Measurements from ENCODE around the gene HTR2B. TPM values are rescaled to one million over a fixed set of nuclear protein-coding genes. Genes with fewer than 3 reads are reported as not detected.

The HTR2B gene
- total RNA-seq, 3 donors from 2014 or later, result 0.29 to 1.4 (median 0.98) TPM

DNA sequence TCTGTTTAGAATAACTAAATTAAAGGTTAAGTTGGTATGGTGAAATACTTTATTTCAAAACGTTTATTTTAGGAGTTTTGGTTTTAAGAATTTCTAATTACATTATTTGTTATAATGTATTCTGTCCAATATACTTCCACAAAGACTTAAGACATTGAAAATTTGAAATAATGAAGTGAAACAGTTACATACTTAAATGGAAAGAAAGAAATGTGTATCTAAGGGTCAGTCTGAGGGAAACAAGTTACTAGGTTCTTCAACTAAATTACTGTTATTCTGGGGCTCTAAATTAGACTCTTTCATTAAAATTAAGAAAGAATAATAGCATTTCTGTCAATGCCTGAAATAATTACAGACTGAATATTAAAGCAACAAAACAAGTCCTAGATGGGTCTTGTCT lies 7.7 kb downstream of the HTR2B start:
- no peak overlapping the region for H3K27ac ChIP-seq
- H3K9me3 ChIP-seq, result no peaks in the 10 kb centered on the region

DNA sequence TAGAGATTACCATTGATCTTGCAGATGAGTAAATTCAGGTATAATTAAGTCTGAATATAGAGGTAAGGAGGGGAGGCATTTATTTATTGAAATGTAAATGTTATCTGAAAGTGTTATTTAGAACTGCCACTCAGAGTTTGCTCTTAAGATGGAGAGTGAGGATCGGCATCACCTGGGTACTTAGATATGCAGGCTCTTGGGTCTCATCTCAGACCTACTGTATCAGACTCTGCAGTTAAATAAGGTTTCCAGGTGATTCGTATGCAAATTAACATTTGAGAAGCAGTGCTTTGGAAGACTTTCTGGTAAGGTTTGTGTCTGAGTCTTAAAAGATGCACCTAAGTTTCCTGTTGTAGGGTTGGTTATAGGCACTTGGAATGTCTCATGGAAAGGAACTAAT lies 9.2 kb downstream of the HTR2B start:
- no peaks in the 10 kb centered on the region for H3K27me3 ChIP-seq
- no peak for DNase-seq (ENCODE audit: low spot score in 2 of 2)
- no peaks in the 10 kb centered on the region for H3K9me3 ChIP-seq
- no peak overlapping the region for H3K27ac ChIP-seq
- no peaks in the 10 kb centered on the region for H3K36me3 ChIP-seq
- H3K4me3 ChIP-seq, result no peak overlapping the region
- no peak for TF ChIP-seq POLR2AphosphoS5 (IDR thresholded peaks at IDR 0.05)
- H3K4me1 ChIP-seq, result no peaks in the 10 kb centered on the region
- intact Hi-C loops (cut with DNase I; ENCODE audit: low total_unique reads), result no loop called here

More for the DNA sequence above, 7.7 kb downstream of the HTR2B start:
- DNase-seq (ENCODE audit: low spot score in 2 of 2), result no peak
- H3K4me1 ChIP-seq, result no peaks in the 10 kb centered on the region
- no peaks in the 10 kb centered on the region for H3K36me3 ChIP-seq
- TF ChIP-seq, protein P1, sequence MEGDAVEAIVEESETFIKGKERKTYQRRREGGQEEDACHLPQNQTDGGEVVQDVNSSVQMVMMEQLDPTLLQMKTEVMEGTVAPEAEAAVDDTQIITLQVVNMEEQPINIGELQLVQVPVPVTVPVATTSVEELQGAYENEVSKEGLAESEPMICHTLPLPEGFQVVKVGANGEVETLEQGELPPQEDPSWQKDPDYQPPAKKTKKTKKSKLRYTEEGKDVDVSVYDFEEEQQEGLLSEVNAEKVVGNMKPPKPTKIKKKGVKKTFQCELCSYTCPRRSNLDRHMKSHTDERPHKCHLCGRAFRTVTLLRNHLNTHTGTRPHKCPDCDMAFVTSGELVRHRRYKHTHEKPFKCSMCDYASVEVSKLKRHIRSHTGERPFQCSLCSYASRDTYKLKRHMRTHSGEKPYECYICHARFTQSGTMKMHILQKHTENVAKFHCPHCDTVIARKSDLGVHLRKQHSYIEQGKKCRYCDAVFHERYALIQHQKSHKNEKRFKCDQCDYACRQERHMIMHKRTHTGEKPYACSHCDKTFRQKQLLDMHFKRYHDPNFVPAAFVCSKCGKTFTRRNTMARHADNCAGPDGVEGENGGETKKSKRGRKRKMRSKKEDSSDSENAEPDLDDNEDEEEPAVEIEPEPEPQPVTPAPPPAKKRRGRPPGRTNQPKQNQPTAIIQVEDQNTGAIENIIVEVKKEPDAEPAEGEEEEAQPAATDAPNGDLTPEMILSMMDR (IDR thresholded peaks at IDR 0.05), result no peak
- TF ChIP-seq POLR2AphosphoS5 (IDR thresholded peaks at IDR 0.05) (no peak), POLR2A (IDR thresholded peaks at IDR 0.05) (no peak)
- intact Hi-C loops (cut with DNase I; ENCODE audit: low total_unique reads), result no loop called here
- no peak overlapping the region for H3K4me3 ChIP-seq
- no peaks in the 10 kb centered on the region for H3K27me3 ChIP-seq

DNA sequence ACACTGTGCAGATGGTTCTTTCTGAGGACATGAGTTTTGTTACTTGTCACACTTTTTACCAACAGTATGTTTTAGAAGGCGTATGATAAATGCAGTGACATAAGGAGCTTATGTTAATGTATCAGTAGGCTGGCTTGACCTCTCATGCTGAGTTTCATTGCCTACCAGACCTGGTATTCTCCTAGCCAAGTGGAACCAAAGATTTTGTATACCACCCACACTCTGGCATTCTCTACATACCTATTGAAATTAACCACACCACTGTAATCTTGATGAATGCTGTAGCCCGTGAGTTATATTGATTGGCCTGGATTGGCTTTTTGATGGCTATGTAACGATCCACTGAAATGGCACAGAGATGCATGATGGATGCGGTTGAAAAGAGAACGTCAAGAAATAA lies 11.4 kb downstream of the HTR2B start:
- Histone ChIP-seq H3K4me3 (no peak overlapping the region), H3K36me3 (no peaks in the 10 kb centered on the region), H3K27ac (no peak overlapping the region), H3K9me3 (no peaks in the 10 kb centered on the region), H3K27me3 (no peaks in the 10 kb centered on the region), H3K4me1 (no peaks in the 10 kb centered on the region)
- DNase-seq (ENCODE audit: low spot score in 2 of 2), result no peak
- intact Hi-C loops (cut with DNase I; ENCODE audit: low total_unique reads), result no loop called here
- TF ChIP-seq POLR2AphosphoS5 (IDR thresholded peaks at IDR 0.05), result no peak
- TF ChIP-seq POLR2A (IDR thresholded peaks at IDR 0.05), result no peak
- TF ChIP-seq, protein P1 (IDR thresholded peaks at IDR 0.05), result no peak

DNA sequence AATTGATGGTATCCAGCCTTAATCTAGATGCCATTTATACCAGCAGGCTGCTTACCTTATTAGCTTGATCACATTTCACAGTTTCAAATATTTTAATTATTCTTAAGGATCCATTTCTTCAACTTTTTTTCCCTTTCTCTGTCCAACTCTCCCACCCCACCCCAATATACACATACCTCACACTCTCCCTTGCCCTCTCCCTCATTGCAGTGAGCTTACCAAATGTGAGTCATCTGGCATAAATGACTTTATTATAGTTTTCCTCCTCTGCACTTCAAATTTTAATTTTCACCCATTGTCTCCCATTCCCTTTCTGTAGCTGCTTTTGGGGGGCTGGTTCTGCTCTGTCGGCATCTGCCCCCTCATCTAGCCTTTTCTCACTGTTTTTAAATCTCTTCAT lies 12.9 kb downstream of the HTR2B start:
- intact Hi-C loops (cut with DNase I; ENCODE audit: low total_unique reads), result no loop called here
- no peaks in the 10 kb centered on the region for H3K36me3 ChIP-seq
- H3K4me3 ChIP-seq, result no peak overlapping the region
- H3K4me1 ChIP-seq, result no peaks in the 10 kb centered on the region
- H3K9me3 ChIP-seq, result no peaks in the 10 kb centered on the region
- no peak overlapping the region for H3K27ac ChIP-seq
- TF ChIP-seq, protein P1 (IDR thresholded peaks at IDR 0.05), result no peak
- TF ChIP-seq POLR2AphosphoS5 (IDR thresholded peaks at IDR 0.05), result no peak
- TF ChIP-seq POLR2A (IDR thresholded peaks at IDR 0.05), result no peak
- no peaks in the 10 kb centered on the region for H3K27me3 ChIP-seq
- no peak for DNase-seq (ENCODE audit: low spot score in 2 of 2)

DNA sequence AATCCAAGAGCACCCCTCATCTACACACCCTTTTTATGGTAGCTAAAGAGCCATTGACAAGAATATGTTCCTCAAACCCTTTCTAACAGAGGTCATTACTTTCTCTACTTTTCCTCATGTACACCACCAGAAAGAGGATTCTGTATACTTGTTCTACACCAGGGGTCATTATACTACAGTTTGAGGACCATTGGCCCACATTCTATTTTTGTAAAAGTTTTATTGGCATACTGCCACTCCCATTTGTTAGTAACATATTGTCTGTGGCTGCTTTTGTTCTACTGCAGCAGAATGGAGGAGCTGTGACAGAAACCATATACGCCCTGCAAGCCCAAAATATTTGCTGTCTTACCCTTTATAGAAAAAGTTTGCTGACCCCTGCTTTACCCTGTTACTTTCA lies 14.3 kb downstream of the HTR2B start:
- H3K36me3 ChIP-seq, result no peaks in the 10 kb centered on the region
- DNase-seq (ENCODE audit: low spot score in 2 of 2), result no peak
- no peak overlapping the region for H3K27ac ChIP-seq
- intact Hi-C loops (cut with DNase I; ENCODE audit: low total_unique reads), result no loop called here
- no peaks in the 10 kb centered on the region for H3K4me1 ChIP-seq
- H3K4me3 ChIP-seq, result no peak overlapping the region
- TF ChIP-seq, protein P1 (IDR thresholded peaks at IDR 0.05), result no peak
- TF ChIP-seq POLR2A (IDR thresholded peaks at IDR 0.05) (no peak), POLR2AphosphoS5 (IDR thresholded peaks at IDR 0.05) (no peak)
- H3K9me3 ChIP-seq, result no peaks in the 10 kb centered on the region
- no peaks in the 10 kb centered on the region for H3K27me3 ChIP-seq
